ENCODE data around the gene TEX38.

DNA sequence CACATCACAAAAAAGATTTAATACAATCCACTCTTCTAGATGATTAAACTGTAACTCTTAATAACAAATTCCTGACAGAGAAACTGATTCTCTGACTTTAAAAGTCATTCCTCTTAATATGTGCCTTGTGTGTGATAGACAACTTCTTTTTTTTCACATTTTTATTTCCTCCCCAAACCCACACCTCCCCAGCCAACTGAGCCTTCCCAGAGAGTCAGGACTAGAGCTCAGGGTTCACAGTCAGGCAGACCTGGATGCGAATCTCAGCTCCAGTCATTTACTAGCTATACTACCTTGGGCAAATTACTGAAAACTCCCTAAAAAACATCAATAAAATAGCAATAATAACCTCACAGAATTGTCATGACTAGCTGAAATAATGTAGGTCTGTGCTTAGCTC is 17.6 kb upstream of the TEX38 start:
- TF ChIP-seq EZH2 (IDR thresholded peaks at IDR 0.05; ENCODE audit: insufficient read depth, poor library complexity, severe bottlenecking) = no peak
- no peak for TF ChIP-seq EZH2phosphoT487 (IDR thresholded peaks at IDR 0.05; ENCODE audit: insufficient read depth, low read depth)
